ENCODE results near the gene SYNPO2.

Gene SYNPO2

GRCh38 chr4:118957722-118958445 lies 69.2 kb downstream of the SYNPO2 start:
- no peak for TF ChIP-seq CTCF (IDR thresholded peaks at IDR 0.05; ENCODE audit: low read depth, low read length, missing control alignments)
- DNase-seq (ENCODE audit: low read depth), result no peak
- no peak overlapping the region for H3K4me3 ChIP-seq (ENCODE audit: low read depth, low read length)
- in situ Hi-C loops (cut with HindIII; ENCODE audit: low sequenced_read_pairs), result loop anchor here (25.0 kb wide), 1 partner anchor 221 kb away; no protein-coding TSS in a partner anchor

GRCh38 chr4:118962540-118962939 lies 73.9 kb downstream of the SYNPO2 start:
- H3K4me3 ChIP-seq (ENCODE audit: low read depth, low read length), result no peak overlapping the region
- TF ChIP-seq CTCF (IDR thresholded peaks at IDR 0.05; ENCODE audit: low read depth, low read length, missing control alignments), result no peak
- in situ Hi-C loops (cut with HindIII; ENCODE audit: low sequenced_read_pairs), result loop anchor here (25.0 kb wide), 1 partner anchor 225 kb away; no protein-coding TSS in a partner anchor
- no peak for DNase-seq (ENCODE audit: low read depth)

GRCh38 chr4:118964891-118965411 lies 76.3 kb downstream of the SYNPO2 start:
- no peak for DNase-seq (ENCODE audit: low read depth)
- no peak for TF ChIP-seq CTCF (IDR thresholded peaks at IDR 0.05; ENCODE audit: low read depth, low read length, missing control alignments)
- in situ Hi-C loops (cut with HindIII; ENCODE audit: low sequenced_read_pairs), result loop anchor here (25.0 kb wide), 1 partner anchor 228 kb away; no protein-coding TSS in a partner anchor
- H3K4me3 ChIP-seq (ENCODE audit: low read depth, low read length), result no peak overlapping the region

GRCh38 chr4:118967393-118967792 lies 78.7 kb downstream of the SYNPO2 start:
- no peak overlapping the region for H3K4me3 ChIP-seq (ENCODE audit: low read depth, low read length)
- no peak for TF ChIP-seq CTCF (IDR thresholded peaks at IDR 0.05; ENCODE audit: low read depth, low read length, missing control alignments)
- in situ Hi-C loops (cut with HindIII; ENCODE audit: low sequenced_read_pairs), result loop anchor here (25.0 kb wide), 1 partner anchor 230 kb away; no protein-coding TSS in a partner anchor
- peak; percentile 54 for DNase-seq (ENCODE audit: low read depth)

- H3K4me3 ChIP-seq (ENCODE audit: low read depth, low read length), result no peak overlapping the region
- peak; percentile 94 for DNase-seq (ENCODE audit: low read depth)
- in situ Hi-C loops (cut with HindIII; ENCODE audit: low sequenced_read_pairs), result loop anchor here (25.0 kb wide), 1 partner anchor 231 kb away; no protein-coding TSS in a partner anchor
- TF ChIP-seq CTCF (IDR thresholded peaks at IDR 0.05; ENCODE audit: low read depth, low read length, missing control alignments), result no peak
These were observed 79.4 kb downstream of the SYNPO2 start for GRCh38 chr4:118968005-118968404.

- TF ChIP-seq CTCF (IDR thresholded peaks at IDR 0.05; ENCODE audit: low read depth, low read length, missing control alignments), result no peak
- no peak overlapping the region for H3K4me3 ChIP-seq (ENCODE audit: low read depth, low read length)
- in situ Hi-C loops (cut with HindIII; ENCODE audit: low sequenced_read_pairs), result loop anchor here (25.0 kb wide), 1 partner anchor 232 kb away; no protein-coding TSS in a partner anchor
- DNase-seq (ENCODE audit: low read depth), result no peak
These were observed 80.2 kb downstream of the SYNPO2 start for GRCh38 chr4:118968813-118969212.
